RWPE1 (cell line): ENCODE results near the gene TES.
A peak's percentile ranks its signal among the peaks of the same experiment; 100 is the strongest.

Source experiments
- CTCF ChIA-PET: fragments of 350-600 bp; sonication (Branson Sonifier 250); formaldehyde crosslinking; extraction: SDS; loops from one replicate; lab custom pipeline; 2021; lab: Yijun Ruan, JAX
- POLR2A ChIA-PET: fragments of 400-600 bp; formaldehyde crosslinking; extraction: SDS; loops from one replicate; lab custom pipeline; 2020; ENCODE audit warnings: antibody characterized with exemption; ENCODE audit not compliant: low non-redundant PET; lab: Yijun Ruan, JAX
- DNase-seq: peaks from one replicate; pipeline ENCODE4 v3.0.0; 2012; ENCODE audit warnings: low spot score
- H3K27ac ChIP-seq: fragments of 450-650 bp; 2 replicates; pipeline ENCODE4 v1.5.1; 2017
- CTCF ChIP-seq: fragments of 450-650 bp; conservative IDR thresholded peaks from 2 replicates; pipeline ENCODE4 v1.5.1; 2017; ENCODE audit warnings: low read depth, mild to moderate bottlenecking

TES gene

GRCh38 chr7:116222501-116222900 lies 12.2 kb downstream of the TES start:
- ChIA-PET CTCF (no interaction called here), POLR2A (no interaction called here)
- no peak for DNase-seq
- H3K27ac ChIP-seq: no peak overlapping the region
- TF ChIP-seq CTCF: no peak

- no peak for TF ChIP-seq CTCF
- ChIA-PET CTCF (interaction anchor here (0.6 kb wide), 1 partner anchor 65 kb away, joined by 3 read pairs; no protein-coding TSS in a partner anchor), POLR2A (no interaction called here)
- DNase-seq: no peak
- no peak overlapping the region for H3K27ac ChIP-seq
Measured at GRCh38 chr7:116223588-116223987, 13.2 kb downstream of the TES start.

- POLR2A ChIA-PET: no interaction called here
- no peak overlapping the region for H3K27ac ChIP-seq
- no peak for DNase-seq
- TF ChIP-seq CTCF: no peak
- CTCF ChIA-PET: interaction anchor here (0.7 kb wide), 2 partner anchors 16 to 26 kb away, joined by 3 to 4 read pairs; no protein-coding TSS in a partner anchor
Measured at GRCh38 chr7:116224492-116225098, 14.3 kb downstream of the TES start.

- CTCF ChIA-PET: interaction anchor here (0.5 to 1.3 kb wide), 3 partner anchors 9 to 52 kb away, joined by 3 to 5 read pairs (median 3); no protein-coding TSS in a partner anchor
- POLR2A ChIA-PET: no interaction called here
- H3K27ac ChIP-seq: no peak overlapping the region
- no peak for DNase-seq
- no peak for TF ChIP-seq CTCF
Measured at GRCh38 chr7:116225860-116226259, 15.5 kb downstream of the TES start.

- no peak for TF ChIP-seq CTCF
- ChIA-PET POLR2A (no interaction called here), CTCF (interaction anchor here (1.3 kb wide), 1 partner anchor 9 kb away, joined by 5 read pairs; no protein-coding TSS in a partner anchor)
- DNase-seq: no peak
- peak overlapping the region; percentile 54 for H3K27ac ChIP-seq
Measured at GRCh38 chr7:116226664-116227063, 16.3 kb downstream of the TES start.

GRCh38 chr7:116227678-116228239 lies 17.4 kb downstream of the TES start:
- ChIA-PET POLR2A (no interaction called here), CTCF (no interaction called here)
- H3K27ac ChIP-seq: no peak overlapping the region
- DNase-seq: peak; percentile 44
- no peak for TF ChIP-seq CTCF
